Glutamatergic neuron (in vitro differentiated cells): ENCODE measurements around the gene TAF1D. TPM values are rescaled to one million over a fixed set of nuclear protein-coding genes. Genes with fewer than 3 reads are reported as not detected.

ENCODE experiments used
- DNase-seq: peaks from one replicate; pipeline ENCODE4 v3.0.0; 2022
- H3K27ac Mint-ChIP-seq: one replicate; pipeline ENCODE4 v1.8.0; 2020; ENCODE audit warnings: mild to moderate bottlenecking, mixed read lengths, inconsistent platforms; ENCODE audit not compliant: unreplicated experiment
- H3K27me3 Mint-ChIP-seq: one replicate; pipeline ENCODE4 v1.8.0; 2020; ENCODE audit warnings: mild to moderate bottlenecking, moderate library complexity, mixed read lengths, inconsistent platforms; ENCODE audit not compliant: unreplicated experiment
- H3K36me3 Mint-ChIP-seq: one replicate; pipeline ENCODE4 v1.8.0; 2020; ENCODE audit warnings: mild to moderate bottlenecking, mixed read lengths, inconsistent platforms; ENCODE audit not compliant: unreplicated experiment
- H3K4me1 Mint-ChIP-seq: one replicate; pipeline ENCODE4 v1.8.0; 2020; ENCODE audit warnings: mild to moderate bottlenecking, low read depth, mixed read lengths, inconsistent platforms; ENCODE audit not compliant: unreplicated experiment
- H3K4me3 Mint-ChIP-seq: one replicate; pipeline ENCODE4 v1.8.0; 2020; ENCODE audit warnings: mild to moderate bottlenecking, mixed read lengths, inconsistent platforms; ENCODE audit not compliant: unreplicated experiment
- H3K9me3 Mint-ChIP-seq: one replicate; pipeline ENCODE4 v1.8.0; 2020; ENCODE audit warnings: mild to moderate bottlenecking, moderate library complexity, mixed read lengths, inconsistent platforms; ENCODE audit not compliant: unreplicated experiment
- total RNA-seq: library from RNA; stranded (reverse); fragmentation: NEBNext Ultra II Directional; extraction: Animal tissue kit (Norgen Biotek cat#: 25700); gene quantifications from one replicate; pipeline ENCODE4 v1.2.1, GENCODE V29; 2021; ENCODE audit not compliant: unreplicated experiment
- TF ChIP-seq, protein P1 (sequence below): fragments of 200-600 bp; sonication (generic); IDR thresholded peaks from one replicate; pipeline ENCODE4 v1.5.0; 2021; ENCODE audit not compliant: partially characterized antibody, unreplicated experiment

Gene TAF1D
- total RNA-seq, 1 donor from 2014 or later: 71.9 TPM

GRCh38 chr11:93700830-93701229 is 40.5 kb downstream of the TAF1D start:
- DNase-seq: no peak

GRCh38 chr11:93697611-93698010 is 43.7 kb downstream of the TAF1D start:
- no peak for DNase-seq
- TF ChIP-seq, protein P1, sequence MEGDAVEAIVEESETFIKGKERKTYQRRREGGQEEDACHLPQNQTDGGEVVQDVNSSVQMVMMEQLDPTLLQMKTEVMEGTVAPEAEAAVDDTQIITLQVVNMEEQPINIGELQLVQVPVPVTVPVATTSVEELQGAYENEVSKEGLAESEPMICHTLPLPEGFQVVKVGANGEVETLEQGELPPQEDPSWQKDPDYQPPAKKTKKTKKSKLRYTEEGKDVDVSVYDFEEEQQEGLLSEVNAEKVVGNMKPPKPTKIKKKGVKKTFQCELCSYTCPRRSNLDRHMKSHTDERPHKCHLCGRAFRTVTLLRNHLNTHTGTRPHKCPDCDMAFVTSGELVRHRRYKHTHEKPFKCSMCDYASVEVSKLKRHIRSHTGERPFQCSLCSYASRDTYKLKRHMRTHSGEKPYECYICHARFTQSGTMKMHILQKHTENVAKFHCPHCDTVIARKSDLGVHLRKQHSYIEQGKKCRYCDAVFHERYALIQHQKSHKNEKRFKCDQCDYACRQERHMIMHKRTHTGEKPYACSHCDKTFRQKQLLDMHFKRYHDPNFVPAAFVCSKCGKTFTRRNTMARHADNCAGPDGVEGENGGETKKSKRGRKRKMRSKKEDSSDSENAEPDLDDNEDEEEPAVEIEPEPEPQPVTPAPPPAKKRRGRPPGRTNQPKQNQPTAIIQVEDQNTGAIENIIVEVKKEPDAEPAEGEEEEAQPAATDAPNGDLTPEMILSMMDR: no peak
- H3K4me1 Mint-ChIP-seq: no peaks in the 10 kb centered on the region
- no peaks in the 10 kb centered on the region for H3K9me3 Mint-ChIP-seq
- peaks cover 5% of the 10 kb centered on the region for H3K36me3 Mint-ChIP-seq
- H3K27me3 Mint-ChIP-seq: no peaks in the 10 kb centered on the region
- H3K4me3 Mint-ChIP-seq: no peak overlapping the region
- H3K27ac Mint-ChIP-seq: no peak overlapping the region

More at GRCh38 chr11:93700830-93701229, 40.5 kb downstream of the TAF1D start:
- TF ChIP-seq, protein P1: no peak
- no peaks in the 10 kb centered on the region for H3K9me3 Mint-ChIP-seq
- H3K4me3 Mint-ChIP-seq: no peak overlapping the region
- no peaks in the 10 kb centered on the region for H3K4me1 Mint-ChIP-seq
- no peak overlapping the region for H3K27ac Mint-ChIP-seq
- peaks cover 5% of the 10 kb centered on the region for H3K36me3 Mint-ChIP-seq
- no peaks in the 10 kb centered on the region for H3K27me3 Mint-ChIP-seq

DNA sequence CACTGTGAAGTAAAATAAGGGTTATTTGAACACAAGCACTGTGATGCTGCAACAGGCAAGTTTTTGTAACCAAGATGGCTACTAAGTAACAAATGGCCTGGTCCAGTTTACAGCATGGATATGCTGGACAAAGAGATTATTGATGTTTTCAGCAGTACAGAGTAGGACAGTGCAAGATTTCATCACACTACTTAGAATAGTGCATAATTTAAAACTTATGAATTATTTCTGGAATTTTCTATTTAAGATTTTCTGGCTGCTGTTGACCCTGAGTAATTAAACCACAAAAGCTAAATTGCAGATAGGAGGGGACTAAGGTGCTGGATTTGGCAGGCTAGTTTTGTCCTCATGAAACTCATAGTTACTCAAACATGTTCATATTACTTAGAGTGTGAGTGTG is 46.7 kb downstream of the TAF1D start:
- Mint-ChIP-seq H3K9me3 (no peaks in the 10 kb centered on the region), H3K4me3 (no peak overlapping the region), H3K36me3 (peaks cover 5% of the 10 kb centered on the region), H3K4me1 (no peaks in the 10 kb centered on the region), H3K27ac (no peak overlapping the region), H3K27me3 (no peaks in the 10 kb centered on the region)
- DNase-seq: no peak
- TF ChIP-seq, protein P1: no peak

DNA sequence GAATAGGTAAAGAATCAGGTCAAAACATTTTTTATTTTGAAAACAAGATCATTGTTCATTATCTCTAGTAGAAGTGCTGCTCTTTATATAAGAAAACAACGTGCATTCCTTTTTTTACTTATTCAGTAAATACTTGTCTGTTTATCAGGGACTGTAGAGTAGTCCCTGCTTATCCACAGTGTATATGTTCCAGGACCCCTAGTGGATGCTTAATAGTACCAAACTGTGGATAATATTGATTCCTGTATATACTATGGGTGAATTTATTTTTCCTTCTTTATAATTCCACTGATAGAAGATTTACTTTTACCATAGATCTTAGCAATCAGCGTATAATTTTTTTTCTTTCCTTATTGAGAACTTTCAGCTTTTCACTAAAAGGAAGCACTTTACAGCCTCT is 47.2 kb downstream of the TAF1D start:
- Mint-ChIP-seq H3K36me3 (peaks cover 5% of the 10 kb centered on the region), H3K27ac (no peak overlapping the region), H3K4me1 (no peaks in the 10 kb centered on the region)

GRCh38 chr11:93689240-93689639 is 52.1 kb downstream of the TAF1D start:
- TF ChIP-seq, protein P1: no peak
- Mint-ChIP-seq H3K4me3 (no peak overlapping the region), H3K27me3 (no peaks in the 10 kb centered on the region), H3K36me3 (no peaks in the 10 kb centered on the region), H3K27ac (no peak overlapping the region), H3K4me1 (no peaks in the 10 kb centered on the region), H3K9me3 (no peaks in the 10 kb centered on the region)
- no peak for DNase-seq

More for the DNA sequence above, 47.2 kb downstream of the TAF1D start:
- no peak overlapping the region for H3K4me3 Mint-ChIP-seq
- TF ChIP-seq, protein P1: no peak
- DNase-seq: no peak
- no peaks in the 10 kb centered on the region for H3K27me3 Mint-ChIP-seq
- no peaks in the 10 kb centered on the region for H3K9me3 Mint-ChIP-seq
